22Rv1 (cell line): ENCODE results near the gene PRKAR1B.
"Not testable (repeated sequence)": the region's sequence is repeated elsewhere in the genome, so short reads cannot be mapped to it uniquely, and the experiment has no call there.

ENCODE experiments used
- H3K27ac ChIP-seq: fragments of 450-650 bp; 2 replicates; pipeline ENCODE4 v1.5.1; 2017
- CTCF ChIP-seq: fragments of 450-650 bp; IDR thresholded peaks from 2 replicates; pipeline ENCODE4 v1.5.1; 2017; ENCODE audit warnings: mild to moderate bottlenecking
- ZFX ChIP-seq: fragments of 450-650 bp; IDR thresholded peaks from 2 replicates; pipeline ENCODE4 v1.6.1; 2017; ENCODE audit warnings: antibody characterized with exemption, borderline replicate concordance

The PRKAR1B gene

GRCh38 chr7:621572-622285, 105.4 kb downstream of the PRKAR1B start:
- TF ChIP-seq CTCF, result no peak
- TF ChIP-seq ZFX, result no peak
- H3K27ac ChIP-seq, result no peak overlapping the region

GRCh38 chr7:620885-621284, 106.2 kb downstream of the PRKAR1B start:
- no peak overlapping the region for H3K27ac ChIP-seq
- TF ChIP-seq ZFX (no peak), CTCF (no peak)

- no peak for TF ChIP-seq ZFX
- no peak overlapping the region for H3K27ac ChIP-seq
These were observed 107.0 kb downstream of the PRKAR1B start for GRCh38 chr7:620056-620455.

GRCh38 chr7:619368-619840, 107.7 kb downstream of the PRKAR1B start:
- H3K27ac ChIP-seq, result no peak overlapping the region
- TF ChIP-seq ZFX (no peak), CTCF (no peak)

- TF ChIP-seq ZFX (no peak), CTCF (no peak)
- H3K27ac ChIP-seq, result no peak overlapping the region
These were observed 108.3 kb downstream of the PRKAR1B start for GRCh38 chr7:618539-619367.

GRCh38 chr7:617614-618538, 109.2 kb downstream of the PRKAR1B start:
- TF ChIP-seq ZFX, result no peak
- TF ChIP-seq CTCF, result no peak
- H3K27ac ChIP-seq, result no peak overlapping the region

- no peak for TF ChIP-seq CTCF
- no peak for TF ChIP-seq ZFX
- H3K27ac ChIP-seq, result no peak overlapping the region
These were observed 113.5 kb downstream of the PRKAR1B start for GRCh38 chr7:613442-614140.

GRCh38 chr7:611837-612236, 115.2 kb downstream of the PRKAR1B start:
- H3K27ac ChIP-seq, result not testable (repeated sequence)
